Prostate gland (tissue), 2 donors: Measurements from ENCODE around the gene SH2D2A. TPM values are rescaled to one million over a fixed set of nuclear protein-coding genes. Genes with fewer than 3 reads are reported as not detected.
"Not testable (repeated sequence)": the region's sequence is repeated elsewhere in the genome, so short reads cannot be mapped to it uniquely, and the experiment has no call there.

Experiments used
- DNase-seq: peaks from one replicate; pipeline ENCODE4 v3.0.0-alpha.2; 2019; ENCODE audit warnings: low spot score
- H3K27ac ChIP-seq, 2 donors: fragments of 200-600 bp; sonication (generic); 2 replicates each; pipeline ENCODE4 v1.5.1; 2017 to 2019
- H3K27me3 ChIP-seq: fragments of 200-600 bp; sonication (generic); replicated peaks from 2 replicates; pipeline ENCODE4 v1.5.1; 2019; ENCODE audit not compliant: insufficient read depth
- H3K36me3 ChIP-seq, 2 donors: fragments of 200-600 bp; sonication (generic); 1 replicate in 1 of 2; 2 replicates in 1 of 2; pipeline versions ENCODE4 v1.5.1 to v1.8.1; 2017 to 2019
- H3K4me1 ChIP-seq: fragments of 200-600 bp; sonication (generic); replicated peaks from 2 replicates; pipeline ENCODE4 v1.5.1; 2019
- H3K4me3 ChIP-seq, 2 donors: fragments of 200-600 bp; sonication (generic); 2 replicates each; pipeline ENCODE4 v1.5.1; 2017 to 2019
- H3K9me3 ChIP-seq: fragments of 200-600 bp; sonication (generic); 2 replicates; pipeline ENCODE4 v1.5.1; 2017
- CTCF ChIP-seq, 4 experiments: fragments of 200-600 bp in 2 of 4; fragments of 450-650 bp in 2 of 4; sonication (generic) in 2 of 4; IDR thresholded peaks; 1 replicate in 3 of 4; 2 replicates in 1 of 4; pipeline ENCODE4 v1.5.1; 2016 to 2019; ENCODE audit warnings: antibody characterized with exemption in 4 of 4, mild to moderate bottlenecking in 2 of 4, moderate library complexity in 2 of 4
- POLR2A ChIP-seq: fragments of 450-650 bp; IDR thresholded peaks from one replicate; pipeline ENCODE4 v1.6.1; 2016; ENCODE audit warnings: antibody characterized with exemption, mild to moderate bottlenecking
- POLR2AphosphoS5 ChIP-seq: sonication (generic); formaldehyde crosslinking; IDR thresholded peaks from one replicate; pipeline ENCODE4 v1.6.1; 2017; ENCODE audit warnings: antibody characterized with exemption
- WGBS: methylation state at CpG from one replicate; pipeline ENCODE4 v1.1.5; 2018; 5-methylcytosine and 5-hydroxymethylcytosine counted together
- intact Hi-C: fragments of 100-400 bp; cut with DNase I; formaldehyde crosslinking; loops from one replicate; pipeline ENCODE4 v1.14.2; 2022
- total RNA-seq, 2 donors: library from RNA; depleted of rRNA; stranded (reverse); fragments of >200 nt; gene quantifications; one replicate each; pipeline ENCODE4 v1.1.0, GENCODE V29; 2016

Gene SH2D2A
- total RNA-seq, 2 donors from 2014 or later, result 0.80 TPM; not detected in 1

GRCh38 chr1:156767879-156768604 is 48.6 kb downstream of the SH2D2A start:
- H3K9me3 ChIP-seq, result no peaks in the 10 kb centered on the region
- peaks cover 5% of the 10 kb centered on the region for H3K4me1 ChIP-seq
- peak overlapping the region; percentile 69 to 89 for H3K4me3 ChIP-seq
- intact Hi-C loops, result no loop called here
- peak overlapping the region; percentile 80 to 91 for H3K27ac ChIP-seq
- H3K27me3 ChIP-seq, result no peaks in the 10 kb centered on the region
- TF ChIP-seq POLR2AphosphoS5 (no peak), POLR2A (no peak)
- DNase-seq, result no peak
- H3K36me3 ChIP-seq, result no peaks in the 10 kb centered on the region
- 0% methylated on average over 30 of the region's 31 CpGs for WGBS

GRCh38 chr1:156767101-156767878 is 49.4 kb downstream of the SH2D2A start, which contains the start of gene PRCC:
TSS of gene PRCC (plus strand) at chr1:156767535. CDS start at chr1:156767772, 237 bp downstream.
- no peaks in the 10 kb centered on the region for H3K27me3 ChIP-seq
- TF ChIP-seq POLR2A, result peak; percentile 41
- TF ChIP-seq CTCF (IDR thresholded peaks at IDR 0.05), result no peak
- peak; percentile 99 for TF ChIP-seq POLR2AphosphoS5
- no peaks in the 10 kb centered on the region for H3K36me3 ChIP-seq
- H3K4me1 ChIP-seq, result peaks cover 5% of the 10 kb centered on the region
- intact Hi-C loops, result no loop called here
- peak; percentile 99 for DNase-seq
- H3K9me3 ChIP-seq, result no peaks in the 10 kb centered on the region
- H3K4me3 ChIP-seq, result peak within 1 kb of the TSS; percentile 69 to 89
- under 1% methylated on average over 32 of the region's 50 CpGs for WGBS
- H3K27ac ChIP-seq, result peak within 1 kb of the TSS; percentile 80 to 91

- TF ChIP-seq POLR2A, result no peak
- no peak for TF ChIP-seq CTCF (IDR thresholded peaks at IDR 0.05)
- no peak for TF ChIP-seq POLR2AphosphoS5
- Histone ChIP-seq H3K4me1 (peaks cover 5% of the 10 kb centered on the region), H3K36me3 (no peaks in the 10 kb centered on the region), H3K9me3 (no peaks in the 10 kb centered on the region), H3K27ac (peak overlapping the region; percentile 76 to 81), H3K4me3 (peak overlapping the region; percentile 49 to 69), H3K27me3 (no peaks in the 10 kb centered on the region)
- WGBS, result 5% methylated on average over 14 of the region's 14 CpGs
- intact Hi-C loops, result no loop called here
- no peak for DNase-seq
Measured at GRCh38 chr1:156766298-156767100, 50.1 kb downstream of the SH2D2A start.

GRCh38 chr1:156765666-156766065 is 51.0 kb downstream of the SH2D2A start:
- intact Hi-C loops, result no loop called here
- TF ChIP-seq CTCF (IDR thresholded peaks at IDR 0.05) (no peak), POLR2A (no peak), POLR2AphosphoS5 (no peak)
- no peak for DNase-seq
- WGBS, result 86% methylated on average over 5 of the region's 5 CpGs
- Histone ChIP-seq H3K9me3 (no peaks in the 10 kb centered on the region), H3K27me3 (no peaks in the 10 kb centered on the region), H3K4me3 (no peak overlapping the region), H3K27ac (no peak overlapping the region), H3K4me1 (peaks cover 5% of the 10 kb centered on the region), H3K36me3 (no peaks in the 10 kb centered on the region)

GRCh38 chr1:156765136-156765535 is 51.5 kb downstream of the SH2D2A start:
- H3K27ac ChIP-seq, H3K4me3 ChIP-seq, H3K4me1 ChIP-seq, intact Hi-C loops, H3K9me3 ChIP-seq, DNase-seq, H3K27me3 ChIP-seq, H3K36me3 ChIP-seq: not testable (repeated sequence)
- 94% methylated on average over 15 of the region's 15 CpGs for WGBS
